HG02884 (cell line): ENCODE measurements around the gene PCDHB14.
"Not testable (repeated sequence)": the region's sequence is repeated elsewhere in the genome, so short reads cannot be mapped to it uniquely, and the experiment has no call there.

Source experiments
- ATAC-seq: cut with Tn5 transposase; IDR thresholded peaks from one replicate; pipeline ENCODE4 v1.9.1; 2021; ENCODE audit warnings: mild to moderate bottlenecking, moderate library complexity; ENCODE audit not compliant: unreplicated experiment

PCDHB14 gene

GRCh38 chr5:141208478-141208877 lies 14.7 kb upstream of the PCDHB14 start, which contains the start of gene PCDHB12:
TSS of gene PCDHB12 (plus strand) at chr5:141208719. CDS start at chr5:141208908, 189 bp downstream.
- no peak for ATAC-seq

GRCh38 chr5:141210281-141210680 lies 12.9 kb upstream of the PCDHB14 start:
- ATAC-seq = not testable (repeated sequence)

- ATAC-seq = not testable (repeated sequence)
Observed at GRCh38 chr5:141210849-141211248, 12.3 kb upstream of the PCDHB14 start.

GRCh38 chr5:141213656-141214339 lies 9.3 kb upstream of the PCDHB14 start, which contains the start of gene PCDHB13:
TSS of gene PCDHB13 (plus strand) at chr5:141213919. CDS start at chr5:141214124, 205 bp downstream.
- not testable (repeated sequence) for ATAC-seq

GRCh38 chr5:141214583-141214982 lies 8.6 kb upstream of the PCDHB14 start:
- not testable (repeated sequence) for ATAC-seq

GRCh38 chr5:141215504-141215903 lies 7.6 kb upstream of the PCDHB14 start:
- not testable (repeated sequence) for ATAC-seq

- not testable (repeated sequence) for ATAC-seq
Observed at GRCh38 chr5:141216035-141216434, 7.1 kb upstream of the PCDHB14 start.

- not testable (repeated sequence) for ATAC-seq
Observed at GRCh38 chr5:141224844-141225243, 1.7 kb downstream of the PCDHB14 start.

GRCh38 chr5:141225421-141225820 lies 2.3 kb downstream of the PCDHB14 start:
- ATAC-seq = not testable (repeated sequence)

GRCh38 chr5:141234109-141234667 lies 11.0 kb downstream of the PCDHB14 start:
- no peak for ATAC-seq

GRCh38 chr5:141235922-141236321 lies 12.8 kb downstream of the PCDHB14 start:
- not testable (repeated sequence) for ATAC-seq

GRCh38 chr5:141236516-141237313 lies 13.6 kb downstream of the PCDHB14 start:
- ATAC-seq = no peak

- ATAC-seq = no peak
Observed at GRCh38 chr5:141241496-141241895, 18.4 kb downstream of the PCDHB14 start.

GRCh38 chr5:141245250-141245717 lies 22.1 kb downstream of the PCDHB14 start, which contains the start of gene PCDHB15:
TSS of gene PCDHB15 (plus strand) at chr5:141245395. CDS start at chr5:141245579, 184 bp downstream.
- ATAC-seq = no peak

- ATAC-seq = not testable (repeated sequence)
Observed at GRCh38 chr5:141246971-141247370, 23.8 kb downstream of the PCDHB14 start.

- not testable (repeated sequence) for ATAC-seq
Observed at GRCh38 chr5:141247434-141247833, 24.3 kb downstream of the PCDHB14 start.

GRCh38 chr5:141250576-141250975 lies 27.4 kb downstream of the PCDHB14 start:
- ATAC-seq = no peak

GRCh38 chr5:141258464-141258863 lies 35.3 kb downstream of the PCDHB14 start:
- ATAC-seq = no peak

- ATAC-seq = no peak
Observed at GRCh38 chr5:141258948-141259347, 35.8 kb downstream of the PCDHB14 start.

- no peak for ATAC-seq
Observed at GRCh38 chr5:141260458-141261237, 37.5 kb downstream of the PCDHB14 start.

GRCh38 chr5:141261238-141261546 lies 38.0 kb downstream of the PCDHB14 start:
- ATAC-seq = no peak
